Keratinocyte (primary cell): ENCODE results near the gene GOLM1. TPM values are rescaled to one million over a fixed set of nuclear protein-coding genes. Genes with fewer than 3 reads are reported as not detected.

Experiments used
- DNase-seq: peaks from one replicate; pipeline ENCODE4 v3.0.0-alpha.2; 2011; ENCODE audit warnings: low read depth, missing footprints, low spot score
- FAIRE-seq: peaks from 2 replicates; lab custom pipeline; 2011; peaks lifted over from hg19 to GRCh38; lab: Jason Lieb, UNC
- H2AFZ ChIP-seq: 2 replicates; pipeline ENCODE4 v1.6.0; 2012; ENCODE audit warnings: low read length, control low read depth, inconsistent platforms; ENCODE audit not compliant: control insufficient read depth
- H3K27ac ChIP-seq: 2 replicates; pipeline ENCODE4 v1.5.1; 2011; ENCODE audit warnings: low read length; ENCODE audit not compliant: control insufficient read depth, insufficient read depth
- H3K27me3 ChIP-seq: 3 replicates; pipeline ENCODE4 v1.6.0; 2011; ENCODE audit warnings: low read length; ENCODE audit not compliant: control insufficient read depth, insufficient read depth; ENCODE audit errors: extremely low read depth
- H3K36me3 ChIP-seq, 2 experiments: 2 replicates in 1 of 2; 3 replicates in 1 of 2; pipeline ENCODE4 v1.5.1; 2011; ENCODE audit warnings: low read length in 2 of 2, mild to moderate bottlenecking in 1 of 2; ENCODE audit not compliant: control insufficient read depth in 2 of 2, insufficient read depth in 2 of 2; ENCODE audit errors: extremely low read depth in 1 of 2
- H3K4me1 ChIP-seq: 3 replicates; pipeline ENCODE4 v1.5.1; 2011; ENCODE audit warnings: low read length; ENCODE audit not compliant: control insufficient read depth, insufficient read depth; ENCODE audit errors: extremely low read depth
- H3K4me2 ChIP-seq: 3 replicates; pipeline ENCODE4 v1.6.0; 2011; ENCODE audit warnings: low read depth, low read length; ENCODE audit not compliant: control insufficient read depth, insufficient read depth; ENCODE audit errors: extremely low read depth
- H3K4me3 ChIP-seq, 3 experiments: fragments of 200-600 bp in 1 of 3; sonication (generic) in 1 of 3; 2 replicates in 2 of 3; 3 replicates in 1 of 3; pipeline ENCODE4 v1.5.1; 2011 to 2016; ENCODE audit warnings: low read length in 3 of 3, mild to moderate bottlenecking in 3 of 3, control low read depth in 2 of 3, inconsistent platforms in 1 of 3, low read depth in 1 of 3, mixed read lengths in 1 of 3, mixed run types in 1 of 3, moderate library complexity in 1 of 3; ENCODE audit not compliant: control insufficient read depth in 2 of 3, insufficient read depth in 2 of 3; ENCODE audit errors: extremely low read depth in 1 of 3
- H3K79me2 ChIP-seq: 2 replicates; pipeline ENCODE4 v1.6.0; 2012; ENCODE audit warnings: low read length; ENCODE audit not compliant: control insufficient read depth, insufficient read depth
- H3K9ac ChIP-seq: 3 replicates; pipeline ENCODE4 v1.6.0; 2011; ENCODE audit warnings: low read length; ENCODE audit not compliant: control insufficient read depth, insufficient read depth; ENCODE audit errors: extremely low read depth
- H3K9me1 ChIP-seq: 3 replicates; pipeline ENCODE4 v1.6.0; 2011; ENCODE audit warnings: low read length; ENCODE audit not compliant: control insufficient read depth, insufficient read depth; ENCODE audit errors: extremely low read depth
- H3K9me3 ChIP-seq: 2 replicates; pipeline ENCODE4 v1.5.1; 2012; ENCODE audit warnings: low read depth, low read length; ENCODE audit not compliant: control insufficient read depth
- H4K20me1 ChIP-seq: 3 replicates; pipeline ENCODE4 v1.6.0; 2011; ENCODE audit warnings: low read length; ENCODE audit not compliant: control insufficient read depth, insufficient read depth; ENCODE audit errors: extremely low read depth
- CTCF ChIP-seq, 3 experiments: IDR thresholded peaks in 1 of 3; conservative IDR thresholded peaks in 1 of 3; optimal IDR thresholded peaks in 1 of 3; 2 replicates in 2 of 3; 3 replicates in 1 of 3; pipeline versions ENCODE3 to v1.5.1; 2011; ENCODE audit warnings: low read length in 3 of 3, mild to moderate bottlenecking in 3 of 3, moderate library complexity in 2 of 3, control low read depth in 1 of 3, inconsistent platforms in 1 of 3; ENCODE audit not compliant: insufficient read depth in 2 of 3; ENCODE audit errors: extremely low read depth in 1 of 3
- EZH2 ChIP-seq: IDR thresholded peaks from one replicate; pipeline ENCODE4 v1.6.1; 2012; ENCODE audit warnings: inconsistent platforms, mild to moderate bottlenecking, low read length, moderate library complexity
- dilution Hi-C: fragments of 300-500 bp; cut with MboI; formaldehyde crosslinking; loops from one replicate; pipeline ENCODE4 v1.7.0; 2020; ENCODE audit warnings: low sequenced_read_pairs; ENCODE audit not compliant: extremely low pct_ligation_motif_present
- polyA plus RNA-seq, 5 experiments: library from polyadenylated mRNA; depleted of rRNA in 3 of 5; stranded (reverse) in 3 of 5; stranded (forward) in 1 of 5; unstranded in 1 of 5; fragments of >200 nt; gene quantifications; 1 replicate in 1 of 5; 2 replicates in 3 of 5; 3 replicates in 1 of 5; pipeline versions ENCODE4 v1.2.1 to v1.2.3, GENCODE V29; 2011 to 2012; ENCODE audit warnings: missing spikeins in 2 of 5, low read depth in 1 of 5, low replicate concordance in 1 of 5

Gene GOLM1
- polyA plus RNA-seq, 1 donor (not counting 4 experiments of a cell fraction or from before 2014, with no cell fraction given): 17.3 TPM

GRCh38 chr9:86112057-86112456, 12.7 kb upstream of the GOLM1 start:
- Histone ChIP-seq H3K9me3 (no peaks in the 10 kb centered on the region), H3K4me2 (no peak overlapping the region), H3K4me1 (peaks cover under 1% of the 10 kb centered on the region), H3K9ac (no peak overlapping the region), H3K79me2 (no peaks in the 10 kb centered on the region), H3K4me3 (no peak overlapping the region), H3K27me3 (no peaks in the 10 kb centered on the region), H3K36me3 (no peaks in the 10 kb centered on the region), H3K9me1 (no peaks in the 10 kb centered on the region), H2AFZ (no peak overlapping the region), H3K27ac (no peak overlapping the region), H4K20me1 (no peaks in the 10 kb centered on the region)
- FAIRE-seq: no peak
- dilution Hi-C loops: no loop called here
- TF ChIP-seq EZH2 (no peak), CTCF (optimal IDR thresholded peaks at IDR 0.05 in 1 of 3, IDR thresholded peaks at IDR 0.05 in 1 of 3, conservative IDR thresholded peaks at IDR 0.05 in 1 of 3; ENCODE audit: extremely low read depth in 1 of 3, insufficient read depth in 2 of 3, low read length in 3 of 3) (no peak)
- DNase-seq: no peak

- Histone ChIP-seq H3K27me3 (no peaks in the 10 kb centered on the region), H3K9me1 (no peaks in the 10 kb centered on the region), H3K4me2 (no peak overlapping the region), H3K4me1 (peaks cover 13% of the 10 kb centered on the region), H3K27ac (no peak overlapping the region), H3K36me3 (no peaks in the 10 kb centered on the region), H3K4me3 (no peak overlapping the region), H2AFZ (no peak overlapping the region), H3K9me3 (no peaks in the 10 kb centered on the region), H3K79me2 (peaks cover 2% of the 10 kb centered on the region), H4K20me1 (no peaks in the 10 kb centered on the region), H3K9ac (no peak overlapping the region)
- TF ChIP-seq CTCF (optimal IDR thresholded peaks at IDR 0.05 in 1 of 3, IDR thresholded peaks at IDR 0.05 in 1 of 3, conservative IDR thresholded peaks at IDR 0.05 in 1 of 3; ENCODE audit: extremely low read depth in 1 of 3, insufficient read depth in 2 of 3, low read length in 3 of 3): no peak
- no peak for TF ChIP-seq EZH2
- dilution Hi-C loops: no loop called here
- DNase-seq (no peak), FAIRE-seq (no peak)
Observed at GRCh38 chr9:86102626-86103025, 3.3 kb upstream of the GOLM1 start.
